ENCODE results near the gene KIAA0040.

KIAA0040 gene

GRCh38 chr1:175200678-175201521, 8.3 kb upstream of the KIAA0040 start:
- no peak for DNase-seq

- no peak for DNase-seq
Measured at GRCh38 chr1:175198332-175198731, 5.8 kb upstream of the KIAA0040 start.

- peak in 1 of 2 donors; percentile 11 for DNase-seq
Measured at GRCh38 chr1:175197531-175197930, 5.0 kb upstream of the KIAA0040 start.

GRCh38 chr1:175195798-175196197, 3.2 kb upstream of the KIAA0040 start:
- DNase-seq: no peak

- no peak for DNase-seq
Measured at GRCh38 chr1:175195281-175195680, 2.7 kb upstream of the KIAA0040 start.

- DNase-seq: no peak
Measured at GRCh38 chr1:175193527-175193910, 943 bp upstream of the KIAA0040 start.

- DNase-seq: peak; percentile 12 to 18
Measured at GRCh38 chr1:175192111-175192629, 406 bp downstream of the KIAA0040 start.

GRCh38 chr1:175191659-175192058, 917 bp downstream of the KIAA0040 start:
- DNase-seq: peak; percentile 22 to 45

GRCh38 chr1:175188936-175189335, 3.6 kb downstream of the KIAA0040 start:
- DNase-seq: peak; percentile 58 to 65

- DNase-seq: no peak
Measured at GRCh38 chr1:175186433-175187160, 6.0 kb downstream of the KIAA0040 start.

GRCh38 chr1:175185903-175186302, 6.7 kb downstream of the KIAA0040 start:
- DNase-seq: no peak

- no peak for DNase-seq
Measured at GRCh38 chr1:175183586-175183985, 9.0 kb downstream of the KIAA0040 start.

- DNase-seq: no peak
Measured at GRCh38 chr1:175182201-175182746, 10.3 kb downstream of the KIAA0040 start.

- DNase-seq: no peak
Measured at GRCh38 chr1:175179837-175180590, 12.6 kb downstream of the KIAA0040 start.

GRCh38 chr1:175178456-175178855, 14.1 kb downstream of the KIAA0040 start:
- no peak for DNase-seq

- DNase-seq: no peak
Measured at GRCh38 chr1:175178056-175178455, 14.5 kb downstream of the KIAA0040 start.

- no peak for DNase-seq
Measured at GRCh38 chr1:175176246-175176645, 16.3 kb downstream of the KIAA0040 start.

- DNase-seq: peak in 1 of 2 donors; percentile 25
Measured at GRCh38 chr1:175174309-175175102, 18.1 kb downstream of the KIAA0040 start.

- no peak for DNase-seq
Measured at GRCh38 chr1:175173531-175173930, 19.0 kb downstream of the KIAA0040 start.

GRCh38 chr1:175172503-175172902, 20.1 kb downstream of the KIAA0040 start:
- no peak for DNase-seq

- DNase-seq: no peak
Measured at GRCh38 chr1:175171036-175171913, 21.3 kb downstream of the KIAA0040 start.
